ENCODE results near the gene CACNB3. TPM values are rescaled to one million over a fixed set of nuclear protein-coding genes. Genes with fewer than 3 reads are reported as not detected.

The CACNB3 gene
- total and polyA plus RNA-seq, 2 of the 8 experiments (the other 6 are each of a cell fraction or from before 2014, with no cell fraction given) = 12.5 to 16.0 TPM

DNA sequence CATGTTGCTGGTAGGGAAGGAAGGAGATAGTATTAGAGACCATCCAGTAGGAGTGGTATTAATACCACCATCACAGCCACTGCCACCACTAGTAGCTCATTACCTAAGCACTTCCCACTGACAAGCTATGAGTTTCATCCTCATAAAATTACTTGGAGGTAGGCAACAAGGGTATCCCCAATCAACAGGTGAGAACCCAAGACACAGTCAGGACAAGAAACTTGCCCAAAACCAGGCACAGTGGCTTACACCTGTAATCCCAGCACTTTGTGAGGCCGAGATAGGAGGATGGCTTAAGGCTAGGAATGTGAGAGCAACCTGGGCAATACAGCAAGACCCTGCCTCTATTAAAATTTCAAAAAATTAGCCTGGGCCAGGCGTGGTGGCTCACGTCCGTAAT, 34.9 kb upstream of the CACNB3 start:
- no peak overlapping the region for H3K18ac ChIP-seq (ENCODE audit: extremely low read depth, low read length)
- peaks cover 0 to 7% (median 1%) of the 10 kb centered on the region in 4 experiments; a peak in 3 of 8 replicates for H3K36me3 ChIP-seq (ENCODE audit: control insufficient read depth in 2 of 4, insufficient read depth in 4 of 4, low read length in 3 of 4)
- H3K4me1 ChIP-seq (replicated peaks in 1 of 4; ENCODE audit: control insufficient read depth in 3 of 4, insufficient read depth in 4 of 4, low read length in 3 of 4) = peaks cover 0 to 8% (median 3%) of the 10 kb centered on the region in 4 experiments; a peak in 3 of 7 replicates
- no peak overlapping the region for H4K8ac ChIP-seq (ENCODE audit: extremely low read depth, insufficient read depth, low read length)
- H3K4me2 ChIP-seq (ENCODE audit: insufficient read depth in 1 of 2, low read depth in 2 of 2, low read length in 2 of 2) = no peak overlapping the region
- no peak overlapping the region for H3K56ac ChIP-seq (replicated peaks; ENCODE audit: insufficient read length, low read depth, low read length)
- no peak overlapping the region for H3K4ac ChIP-seq (replicated peaks; ENCODE audit: insufficient read length, low read depth, low read length)
- H4K91ac ChIP-seq (replicated peaks; ENCODE audit: insufficient read length, low read length) = no peak overlapping the region
- 95% methylated on average over 4 of the region's 4 CpGs; no CpG with 5 or more reads in 1 of the 2 experiments for WGBS, 2 experiments (ENCODE audit: extremely low coverage in 1 of 2, insufficient coverage in 1 of 2, insufficient read length in 1 of 2, insufficient replicate concordance in 2 of 2, low coverage in 1 of 2, low lambda C conversion rate in 2 of 2, missing lambda C conversion rate in 1 of 2)
- H3K23ac ChIP-seq (ENCODE audit: insufficient read length) = no peak overlapping the region
- POLR2A ChIA-PET (ENCODE audit: partially characterized antibody) = interaction anchor here (0.7 to 2.0 kb wide), 3 partner anchors 11 to 34 kb away, joined by 3 to 7 read pairs (median 3); no protein-coding TSS in a partner anchor
- H4K5ac ChIP-seq (ENCODE audit: insufficient read length, low read depth, low read length) = no peak overlapping the region
- H3K27me3 ChIP-seq (replicated peaks in 1 of 4; ENCODE audit: control insufficient read depth in 3 of 4, extremely low read depth in 1 of 4, insufficient read depth in 3 of 4, low read length in 3 of 4) = peaks cover 0 to 2% (median 0%) of the 10 kb centered on the region in 4 experiments; a peak in 1 of 7 replicates
- H2AFZ ChIP-seq (ENCODE audit: low read length) = no peak overlapping the region
- H3K9me3 ChIP-seq (ENCODE audit: insufficient read depth in 2 of 2, low read depth in 1 of 2, low read length in 1 of 2) = no peaks in the 10 kb centered on the region
- TF ChIP-seq SP1 (IDR thresholded peaks at IDR 0.05; ENCODE audit: low read depth, low read length) (no peak), KDM4A (IDR thresholded peaks at IDR 0.05; ENCODE audit: low read depth, low read length, severe bottlenecking) (no peak)
- no peak overlapping the region for H2AK5ac ChIP-seq (ENCODE audit: low read depth, low read length)
- H2BK5ac ChIP-seq (ENCODE audit: low read depth, low read length) = no peak overlapping the region
- H3K79me1 ChIP-seq (ENCODE audit: low read depth, low read length) = peaks cover 9% of the 10 kb centered on the region
- H2BK20ac ChIP-seq (ENCODE audit: low read length) = no peak overlapping the region
- CTCF ChIA-PET (ENCODE audit: partially characterized antibody) = interaction anchor here (0.7 to 3.4 kb wide), 6 partner anchors 9 to 194 kb away, joined by 3 to 12 read pairs (median 6); no protein-coding TSS in a partner anchor
- DNase-seq (ENCODE audit: low read depth in 1 of 2, low spot score in 2 of 2) (no peak), FAIRE-seq (no peak)
- H2BK120ac ChIP-seq (replicated peaks; ENCODE audit: low read depth, low read length) = no peak overlapping the region
- H2BK15ac ChIP-seq (ENCODE audit: low read length) = no peak overlapping the region
- peaks cover 0 to 2% of the 10 kb centered on the region in 2 experiments for H4K20me1 ChIP-seq (replicated peaks in 1 of 2; ENCODE audit: control insufficient read depth in 1 of 2, insufficient read depth in 2 of 2, low read length in 2 of 2)
- H3K14ac ChIP-seq (ENCODE audit: insufficient read length) = no peak overlapping the region
- H3K9ac ChIP-seq (replicated peaks in 1 of 4; ENCODE audit: extremely low read depth in 1 of 4, low read depth in 3 of 4, low read length in 3 of 4) = no peak overlapping the region
- no peak overlapping the region for H2BK12ac ChIP-seq (ENCODE audit: low read depth, low read length)
- no peak overlapping the region for H3K4me3 ChIP-seq (ENCODE audit: extremely low read depth in 1 of 4, insufficient read depth in 2 of 4, low read depth in 3 of 4, low read length in 4 of 4)
- H3K27ac ChIP-seq (ENCODE audit: low read depth, low read length) = no peak overlapping the region
- peaks cover 8% of the 10 kb centered on the region; the same call in 1 of the 2 replicates for H3K23me2 ChIP-seq (ENCODE audit: low read depth, low read length)
- peaks cover 0 to 21% of the 10 kb centered on the region in 2 experiments; a peak in 2 of 4 replicates for H3K79me2 ChIP-seq (ENCODE audit: control insufficient read depth in 1 of 2, insufficient read depth in 2 of 2, low read length in 2 of 2)

Measured in H1 (cell line).